PFSK-1 (cell line): Measurements from ENCODE around the gene LSAMP.

Experiments
- FOXP2 ChIP-seq: optimal IDR thresholded peaks from 2 replicates; pipeline ENCODE3; 2011; ENCODE audit warnings: borderline replicate concordance, control low read depth, inconsistent platforms; ENCODE audit not compliant: insufficient read depth; ENCODE audit errors: extremely low read length, extremely low read depth
- POLR2AphosphoS5 ChIP-seq: IDR thresholded peaks from 2 replicates; pipeline ENCODE4 v1.6.1; 2012; ENCODE audit warnings: low read depth, mild to moderate bottlenecking, control low read depth, low read length, moderate library complexity
- SIN3A ChIP-seq: IDR thresholded peaks from 2 replicates; pipeline ENCODE4 v1.6.1; 2012; ENCODE audit warnings: mild to moderate bottlenecking, low read length, moderate library complexity, borderline replicate concordance; ENCODE audit not compliant: insufficient read depth
- TAF1 ChIP-seq: IDR thresholded peaks from 2 replicates; pipeline ENCODE4 v1.6.1; 2012; ENCODE audit warnings: low read length, control low read depth, borderline replicate concordance; ENCODE audit not compliant: insufficient read depth
- TF ChIP-seq, protein P1 (sequence below), 2 experiments: IDR thresholded peaks; 2 replicates each; pipeline versions ENCODE4 v1.6.1 to v1.8.0; 2011 to 2012; ENCODE audit warnings: low read depth in 2 of 2, low read length in 2 of 2, control low read depth in 1 of 2, inconsistent platforms in 1 of 2, mild to moderate bottlenecking in 1 of 2, moderate library complexity in 1 of 2; ENCODE audit not compliant: insufficient read depth in 1 of 2

Gene LSAMP

DNA sequence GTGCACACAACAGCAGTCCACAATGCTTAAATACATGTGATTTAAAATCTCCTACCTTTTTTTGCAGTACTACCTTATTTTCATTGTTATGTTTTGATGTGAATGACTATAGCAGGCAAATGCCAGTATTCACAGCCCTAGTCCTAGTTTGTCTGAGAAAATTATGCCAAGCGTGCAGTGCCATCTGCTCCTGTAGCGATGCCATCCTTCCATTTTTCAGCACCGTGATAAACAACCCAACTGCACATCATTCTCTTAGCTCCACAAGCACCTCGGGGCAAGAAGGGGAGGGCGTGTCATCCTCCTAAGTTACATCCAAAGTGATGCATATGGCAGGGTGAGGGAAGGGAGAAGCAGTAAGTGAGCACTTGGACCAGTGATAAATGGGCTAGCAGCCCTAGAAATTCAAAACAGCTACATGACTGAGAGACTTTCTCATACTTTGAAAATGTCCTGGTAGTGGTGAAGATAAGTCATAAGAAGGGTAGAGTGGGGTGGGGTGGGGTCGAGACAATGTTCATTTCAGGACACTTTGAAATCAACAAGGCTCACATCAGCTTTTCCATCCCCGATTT lies 198.8 kb downstream of the LSAMP start:
- TF ChIP-seq TAF1: no peak
- TF ChIP-seq POLR2AphosphoS5: no peak
- TF ChIP-seq SIN3A: no peak
- TF ChIP-seq, protein P1, sequence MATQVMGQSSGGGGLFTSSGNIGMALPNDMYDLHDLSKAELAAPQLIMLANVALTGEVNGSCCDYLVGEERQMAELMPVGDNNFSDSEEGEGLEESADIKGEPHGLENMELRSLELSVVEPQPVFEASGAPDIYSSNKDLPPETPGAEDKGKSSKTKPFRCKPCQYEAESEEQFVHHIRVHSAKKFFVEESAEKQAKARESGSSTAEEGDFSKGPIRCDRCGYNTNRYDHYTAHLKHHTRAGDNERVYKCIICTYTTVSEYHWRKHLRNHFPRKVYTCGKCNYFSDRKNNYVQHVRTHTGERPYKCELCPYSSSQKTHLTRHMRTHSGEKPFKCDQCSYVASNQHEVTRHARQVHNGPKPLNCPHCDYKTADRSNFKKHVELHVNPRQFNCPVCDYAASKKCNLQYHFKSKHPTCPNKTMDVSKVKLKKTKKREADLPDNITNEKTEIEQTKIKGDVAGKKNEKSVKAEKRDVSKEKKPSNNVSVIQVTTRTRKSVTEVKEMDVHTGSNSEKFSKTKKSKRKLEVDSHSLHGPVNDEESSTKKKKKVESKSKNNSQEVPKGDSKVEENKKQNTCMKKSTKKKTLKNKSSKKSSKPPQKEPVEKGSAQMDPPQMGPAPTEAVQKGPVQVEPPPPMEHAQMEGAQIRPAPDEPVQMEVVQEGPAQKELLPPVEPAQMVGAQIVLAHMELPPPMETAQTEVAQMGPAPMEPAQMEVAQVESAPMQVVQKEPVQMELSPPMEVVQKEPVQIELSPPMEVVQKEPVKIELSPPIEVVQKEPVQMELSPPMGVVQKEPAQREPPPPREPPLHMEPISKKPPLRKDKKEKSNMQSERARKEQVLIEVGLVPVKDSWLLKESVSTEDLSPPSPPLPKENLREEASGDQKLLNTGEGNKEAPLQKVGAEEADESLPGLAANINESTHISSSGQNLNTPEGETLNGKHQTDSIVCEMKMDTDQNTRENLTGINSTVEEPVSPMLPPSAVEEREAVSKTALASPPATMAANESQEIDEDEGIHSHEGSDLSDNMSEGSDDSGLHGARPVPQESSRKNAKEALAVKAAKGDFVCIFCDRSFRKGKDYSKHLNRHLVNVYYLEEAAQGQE (IDR thresholded peaks at IDR 0.05; ENCODE audit: insufficient read depth in 1 of 2, low read depth in 2 of 2, low read length in 2 of 2): no peak
- no peak for TF ChIP-seq FOXP2

GRCh38 chr3:116242825-116243224 lies 202.5 kb downstream of the LSAMP start:
- TF ChIP-seq POLR2AphosphoS5 (no peak), FOXP2 (no peak), SIN3A (no peak), TAF1 (no peak)
- TF ChIP-seq, protein P1 (IDR thresholded peaks at IDR 0.05; ENCODE audit: insufficient read depth in 1 of 2, low read depth in 2 of 2, low read length in 2 of 2): no peak

DNA sequence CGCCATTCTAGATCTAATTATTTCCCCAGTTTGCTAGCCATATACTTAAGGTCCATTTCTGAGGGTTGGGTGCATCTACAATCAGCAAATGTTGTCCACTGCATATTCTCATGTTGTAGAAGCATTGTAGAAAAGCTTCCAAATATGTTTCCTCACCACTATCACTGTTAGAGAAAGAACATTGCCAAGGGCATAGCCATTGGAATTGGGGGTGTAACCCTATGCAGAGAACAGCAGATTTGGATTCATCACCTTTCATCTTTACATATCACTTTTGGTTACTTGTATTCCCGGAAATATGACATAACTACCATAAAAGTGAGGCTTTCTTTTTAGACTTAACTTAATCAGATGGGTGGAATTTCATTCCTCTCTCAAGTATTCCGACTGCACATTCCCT lies 203.6 kb downstream of the LSAMP start:
- TF ChIP-seq POLR2AphosphoS5 (no peak), FOXP2 (no peak), TAF1 (no peak), SIN3A (no peak)
- TF ChIP-seq, protein P1 (IDR thresholded peaks at IDR 0.05; ENCODE audit: insufficient read depth in 1 of 2, low read depth in 2 of 2, low read length in 2 of 2): no peak

DNA sequence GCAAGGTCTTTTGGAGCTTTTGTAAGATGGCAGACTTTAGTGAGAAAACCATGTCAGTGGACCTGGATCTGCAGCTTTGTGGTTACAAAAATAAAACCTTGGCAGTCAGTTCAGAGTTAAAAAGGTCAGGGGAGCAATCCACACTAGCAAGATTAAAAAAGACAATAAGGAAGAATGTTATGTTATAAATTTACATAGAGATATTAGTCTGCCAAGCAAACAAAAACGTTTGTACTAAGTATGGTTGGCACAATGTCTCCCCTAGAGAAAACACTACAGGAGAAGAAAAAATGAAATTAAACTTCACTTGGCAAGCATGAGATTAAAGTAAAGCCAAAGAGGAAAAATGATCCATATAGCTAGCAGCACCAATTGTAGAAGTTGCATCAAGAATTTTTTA lies 205.0 kb downstream of the LSAMP start:
- no peak for TF ChIP-seq POLR2AphosphoS5
- TF ChIP-seq, protein P1 (IDR thresholded peaks at IDR 0.05; ENCODE audit: insufficient read depth in 1 of 2, low read depth in 2 of 2, low read length in 2 of 2): no peak
- no peak for TF ChIP-seq FOXP2
- no peak for TF ChIP-seq TAF1
- no peak for TF ChIP-seq SIN3A
